Heart left ventricle (tissue), 13 donors: ENCODE data around the gene EPHA6.

ENCODE experiments used
- POLR2A ChIP-seq, 2 donors: fragments of 450-650 bp; IDR thresholded peaks; one replicate each; pipeline ENCODE4 v1.6.1; 2017; ENCODE audit warnings: antibody characterized with exemption in 2 of 2, mild to moderate bottlenecking in 2 of 2, moderate library complexity in 2 of 2
- TF ChIP-seq, protein P1 (sequence below), 12 donors: fragments of 200-600 bp; sonication (generic) in 4 of 12; IDR thresholded peaks; one replicate each; pipeline versions ENCODE4 v1.5.0 to v1.8.0; 2018 to 2022; ENCODE audit warnings: antibody characterized with exemption in 12 of 12, mild to moderate bottlenecking in 5 of 12
- donor health status: ischemic (EF 13 %, LVEDD 7.1; RV severe dilation, severe dysfunction).
- donor health status: DM: no; HTN: yes; CAD: no.
- donor health status: DM: no; HTN: no; CAD: no.
- donor health status: ischemic (EF 25% LVEDD 6.9; RV normal size, moderate dysfunction).
- donor health status: ischemic (EF 25% LVEDD 5.7; RV mildly dilated, moderate dysfunction).
- donor health status: ischemic (EF 35%, LVEDD 5.7; RV mildly dilated, moderate dysfunction).
- donor health status: nonischemic (EF 11% LVEDD 7.7; RV severe dilation, severe dysfunction).
- donor health status: DM: yes; HTN: yes; CAD: no.
- donor health status: PGD.
- donor health status: ischemic (EF 29% LVEDD 5.4; RV normal size, mild dysfunction).
- donor health status: nonischemic (EF 23%, LVEDD 6.1; RV moderate dilation, normal function).

DNA sequence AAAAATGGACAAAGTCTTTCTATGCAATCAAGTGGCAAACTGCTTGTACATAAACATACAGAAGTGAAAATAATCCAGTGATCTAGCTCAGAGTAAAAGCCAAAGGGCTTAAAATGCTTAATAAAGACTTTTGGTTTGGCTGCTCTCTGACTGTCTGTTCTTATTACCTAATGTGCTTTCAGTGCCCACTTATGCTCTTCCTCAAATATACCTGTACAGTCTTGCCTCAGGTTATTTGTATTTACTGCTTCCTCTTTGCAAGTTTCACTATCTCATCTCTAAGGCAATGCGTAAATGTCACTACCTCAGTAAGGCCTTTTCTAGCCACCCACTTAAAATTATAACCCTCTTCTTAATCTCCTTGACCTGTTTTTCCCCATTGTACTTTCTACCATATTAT lies 171.8 kb downstream of the EPHA6 start:
- TF ChIP-seq, protein P1, sequence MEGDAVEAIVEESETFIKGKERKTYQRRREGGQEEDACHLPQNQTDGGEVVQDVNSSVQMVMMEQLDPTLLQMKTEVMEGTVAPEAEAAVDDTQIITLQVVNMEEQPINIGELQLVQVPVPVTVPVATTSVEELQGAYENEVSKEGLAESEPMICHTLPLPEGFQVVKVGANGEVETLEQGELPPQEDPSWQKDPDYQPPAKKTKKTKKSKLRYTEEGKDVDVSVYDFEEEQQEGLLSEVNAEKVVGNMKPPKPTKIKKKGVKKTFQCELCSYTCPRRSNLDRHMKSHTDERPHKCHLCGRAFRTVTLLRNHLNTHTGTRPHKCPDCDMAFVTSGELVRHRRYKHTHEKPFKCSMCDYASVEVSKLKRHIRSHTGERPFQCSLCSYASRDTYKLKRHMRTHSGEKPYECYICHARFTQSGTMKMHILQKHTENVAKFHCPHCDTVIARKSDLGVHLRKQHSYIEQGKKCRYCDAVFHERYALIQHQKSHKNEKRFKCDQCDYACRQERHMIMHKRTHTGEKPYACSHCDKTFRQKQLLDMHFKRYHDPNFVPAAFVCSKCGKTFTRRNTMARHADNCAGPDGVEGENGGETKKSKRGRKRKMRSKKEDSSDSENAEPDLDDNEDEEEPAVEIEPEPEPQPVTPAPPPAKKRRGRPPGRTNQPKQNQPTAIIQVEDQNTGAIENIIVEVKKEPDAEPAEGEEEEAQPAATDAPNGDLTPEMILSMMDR (IDR thresholded peaks at IDR 0.05): no peak
- no peak for TF ChIP-seq POLR2A (IDR thresholded peaks at IDR 0.05)
